Measurements from ENCODE around the gene LAMTOR1. TPM values are rescaled to one million over a fixed set of nuclear protein-coding genes. Genes with fewer than 3 reads are reported as not detected.

The LAMTOR1 gene
- total RNA-seq, 2 donors from 2014 or later, result 128 to 230 TPM

- Histone ChIP-seq H3K27me3 (replicated peaks; ENCODE audit: insufficient read depth) (no peaks in the 10 kb centered on the region), H3K4me1 (replicated peaks) (no peaks in the 10 kb centered on the region), H3K4me3 (no peak overlapping the region), H3K27ac (no peak overlapping the region), H3K9me3 (no peaks in the 10 kb centered on the region), H3K36me3 (no peaks in the 10 kb centered on the region)
- TF ChIP-seq CTCF (IDR thresholded peaks at IDR 0.05) (no peak), POLR2A (IDR thresholded peaks at IDR 0.05) (no peak), POLR2AphosphoS5 (IDR thresholded peaks at IDR 0.05) (no peak)
- 65% methylated on average over 2 of the region's 2 CpGs for WGBS
- no peak for DNase-seq (ENCODE audit: low spot score)
- intact Hi-C loops (cut with DNase I), result no loop called here
These were observed 24.8 kb upstream of the LAMTOR1 start for GRCh38 chr11:72127923-72128322.

GRCh38 chr11:72125956-72126355, 22.9 kb upstream of the LAMTOR1 start:
- Histone ChIP-seq H3K4me3 (no peak overlapping the region), H3K27me3 (replicated peaks; ENCODE audit: insufficient read depth) (no peaks in the 10 kb centered on the region), H3K27ac (no peak overlapping the region), H3K9me3 (no peaks in the 10 kb centered on the region), H3K36me3 (no peaks in the 10 kb centered on the region), H3K4me1 (replicated peaks) (no peaks in the 10 kb centered on the region)
- 36% methylated on average over 1 of the region's 1 CpG for WGBS
- no peak for DNase-seq (ENCODE audit: low spot score)
- intact Hi-C loops (cut with DNase I), result no loop called here
- TF ChIP-seq POLR2AphosphoS5 (IDR thresholded peaks at IDR 0.05), result no peak
- TF ChIP-seq CTCF (IDR thresholded peaks at IDR 0.05), result no peak
- no peak for TF ChIP-seq POLR2A (IDR thresholded peaks at IDR 0.05)

- TF ChIP-seq CTCF (IDR thresholded peaks at IDR 0.05) (no peak), POLR2A (IDR thresholded peaks at IDR 0.05) (no peak), POLR2AphosphoS5 (IDR thresholded peaks at IDR 0.05) (no peak)
- no peak overlapping the region for H3K27ac ChIP-seq
- H3K4me1 ChIP-seq (replicated peaks), result no peaks in the 10 kb centered on the region
- DNase-seq (ENCODE audit: low spot score), result no peak
- H3K27me3 ChIP-seq (replicated peaks; ENCODE audit: insufficient read depth), result no peaks in the 10 kb centered on the region
- H3K4me3 ChIP-seq, result no peak overlapping the region
- WGBS, result 66% methylated on average over 6 of the region's 6 CpGs
- H3K36me3 ChIP-seq, result no peaks in the 10 kb centered on the region
- H3K9me3 ChIP-seq, result no peaks in the 10 kb centered on the region
- intact Hi-C loops (cut with DNase I), result no loop called here
These were observed 20.9 kb upstream of the LAMTOR1 start for GRCh38 chr11:72124046-72124445.

GRCh38 chr11:72123117-72123653, 20.1 kb upstream of the LAMTOR1 start:
- intact Hi-C loops (cut with DNase I), result no loop called here
- Histone ChIP-seq H3K4me3 (no peak overlapping the region), H3K27ac (no peak overlapping the region)

More at GRCh38 chr11:72123117-72123653, 20.1 kb upstream of the LAMTOR1 start:
- Histone ChIP-seq H3K4me1 (replicated peaks) (no peaks in the 10 kb centered on the region), H3K9me3 (no peaks in the 10 kb centered on the region), H3K27me3 (replicated peaks; ENCODE audit: insufficient read depth) (no peaks in the 10 kb centered on the region), H3K36me3 (no peaks in the 10 kb centered on the region)
- no peak for DNase-seq (ENCODE audit: low spot score)
- 85% methylated on average over 3 of the region's 3 CpGs for WGBS
- TF ChIP-seq CTCF (IDR thresholded peaks at IDR 0.05), result no peak
- TF ChIP-seq POLR2AphosphoS5 (IDR thresholded peaks at IDR 0.05), result no peak
- no peak for TF ChIP-seq POLR2A (IDR thresholded peaks at IDR 0.05)

All from prostate gland (tissue), 2 donors.